ENCODE measurements around the gene WASL. TPM values are rescaled to one million over a fixed set of nuclear protein-coding genes. Genes with fewer than 3 reads are reported as not detected.

Gene WASL
- total RNA-seq, 1 experiment from 2014 or later, result 42.3 TPM

- no peaks in the 10 kb centered on the region for H3K27me3 Mint-ChIP-seq (ENCODE audit: insufficient read depth, unreplicated experiment)
- Histone ChIP-seq H3K4me3 (ENCODE audit: low read depth, low read length) (no peak overlapping the region), H3K36me3 (ENCODE audit: control insufficient read depth, insufficient read depth, low read length) (no peaks in the 10 kb centered on the region), H3K4me1 (no peaks in the 10 kb centered on the region), H3K9me3 (no peaks in the 10 kb centered on the region; the same call in 1 of the 2 replicates), H3K27me3 (replicated peaks; ENCODE audit: control insufficient read depth, insufficient read depth, low read length) (no peaks in the 10 kb centered on the region)
- H3K36me3 Mint-ChIP-seq (ENCODE audit: insufficient read depth, unreplicated experiment), result no peaks in the 10 kb centered on the region
- no TSS peak for BruUV-seq (replicated peaks)
- TF ChIP-seq CTCF (IDR thresholded peaks at IDR 0.05; ENCODE audit: insufficient read depth in 1 of 2, low read depth in 1 of 2, low read length in 1 of 2, severe bottlenecking in 1 of 2, unreplicated experiment in 1 of 2), result no peak
- peaks cover 6% of the 10 kb centered on the region for H3K9me3 Mint-ChIP-seq (ENCODE audit: unreplicated experiment)
- no peak overlapping the region for H3K4me3 Mint-ChIP-seq (ENCODE audit: unreplicated experiment)
- H3K27ac Mint-ChIP-seq (ENCODE audit: unreplicated experiment), result peak overlapping the region; percentile 1
- intact Hi-C loops (cut with micrococcal nuclease; ENCODE audit: unreplicated experiment), result no loop called here
- peaks cover 9% of the 10 kb centered on the region for H3K4me1 Mint-ChIP-seq (ENCODE audit: low read depth, unreplicated experiment)
- CTCF ChIA-PET, result no interaction called here
- no peak for DNase-seq
- POLR2A ChIA-PET, result no interaction called here
Observed at GRCh38 chr7:123761729-123762128, 12.9 kb upstream of the WASL start.

- no peaks in the 10 kb centered on the region for H3K27me3 Mint-ChIP-seq (ENCODE audit: insufficient read depth, unreplicated experiment)
- no peak for TF ChIP-seq CTCF (IDR thresholded peaks at IDR 0.05; ENCODE audit: insufficient read depth in 1 of 2, low read depth in 1 of 2, low read length in 1 of 2, severe bottlenecking in 1 of 2, unreplicated experiment in 1 of 2)
- no peak for DNase-seq
- no peaks in the 10 kb centered on the region for H3K36me3 ChIP-seq (ENCODE audit: control insufficient read depth, insufficient read depth, low read length)
- H3K4me1 ChIP-seq, result no peaks in the 10 kb centered on the region
- BruUV-seq (replicated peaks), result no TSS peak
- H3K4me3 ChIP-seq (ENCODE audit: low read depth, low read length), result no peak overlapping the region
- H3K36me3 Mint-ChIP-seq (ENCODE audit: insufficient read depth, unreplicated experiment), result no peaks in the 10 kb centered on the region
- intact Hi-C loops (cut with micrococcal nuclease; ENCODE audit: unreplicated experiment), result no loop called here
- peaks cover 2% of the 10 kb centered on the region for H3K9me3 Mint-ChIP-seq (ENCODE audit: unreplicated experiment)
- H3K27me3 ChIP-seq (replicated peaks; ENCODE audit: control insufficient read depth, insufficient read depth, low read length), result no peaks in the 10 kb centered on the region
- CTCF ChIA-PET, result no interaction called here
- no peaks in the 10 kb centered on the region for H3K9me3 ChIP-seq
- POLR2A ChIA-PET, result no interaction called here
- no peak overlapping the region for H3K27ac Mint-ChIP-seq (ENCODE audit: unreplicated experiment)
- peaks cover 6% of the 10 kb centered on the region for H3K4me1 Mint-ChIP-seq (ENCODE audit: low read depth, unreplicated experiment)
- H3K4me3 Mint-ChIP-seq (ENCODE audit: unreplicated experiment), result no peak overlapping the region
Observed at GRCh38 chr7:123757095-123757494, 8.3 kb upstream of the WASL start.

GRCh38 chr7:123755338-123755737 is 6.5 kb upstream of the WASL start:
- TF ChIP-seq CTCF (IDR thresholded peaks at IDR 0.05; ENCODE audit: insufficient read depth in 1 of 2, low read depth in 1 of 2, low read length in 1 of 2, severe bottlenecking in 1 of 2, unreplicated experiment in 1 of 2), result no peak
- peaks cover 4% of the 10 kb centered on the region; the same call in 1 of the 2 replicates for H3K4me1 ChIP-seq
- Mint-ChIP-seq H3K9me3 (ENCODE audit: unreplicated experiment) (no peaks in the 10 kb centered on the region), H3K27me3 (ENCODE audit: insufficient read depth, unreplicated experiment) (no peaks in the 10 kb centered on the region), H3K27ac (ENCODE audit: unreplicated experiment) (no peak overlapping the region), H3K4me3 (ENCODE audit: unreplicated experiment) (no peak overlapping the region), H3K4me1 (ENCODE audit: low read depth, unreplicated experiment) (no peaks in the 10 kb centered on the region), H3K36me3 (ENCODE audit: insufficient read depth, unreplicated experiment) (no peaks in the 10 kb centered on the region)
- DNase-seq, result no peak
- no peak overlapping the region for H3K4me3 ChIP-seq (ENCODE audit: low read depth, low read length)
- no peaks in the 10 kb centered on the region for H3K36me3 ChIP-seq (ENCODE audit: control insufficient read depth, insufficient read depth, low read length)
- ChIA-PET POLR2A (interaction anchor here (0.7 kb wide), 1 partner anchor 14 kb away, joined by 3 read pairs; no protein-coding TSS in a partner anchor), CTCF (no interaction called here)
- no TSS peak for BruUV-seq (replicated peaks)
- no peaks in the 10 kb centered on the region for H3K9me3 ChIP-seq
- intact Hi-C loops (cut with micrococcal nuclease; ENCODE audit: unreplicated experiment), result no loop called here
- H3K27me3 ChIP-seq (replicated peaks; ENCODE audit: control insufficient read depth, insufficient read depth, low read length), result no peaks in the 10 kb centered on the region
